CD14-positive monocyte (primary cell): Measurements from ENCODE around the gene ITGB6. TPM values are rescaled to one million over a fixed set of nuclear protein-coding genes. Genes with fewer than 3 reads are reported as not detected.

Experiments
- DNase-seq, 3 donors: peaks; one replicate each; pipeline ENCODE4 v3.0.0-alpha.2; 2011 to 2022
- H2AFZ ChIP-seq: 2 replicates; pipeline ENCODE4 v1.6.0; 2012; ENCODE audit warnings: mild to moderate bottlenecking, low read depth, low read length, inconsistent platforms; ENCODE audit not compliant: insufficient read depth, poor library complexity, severe bottlenecking
- H3K27ac ChIP-seq, 2 donors: 1 replicate in 1 of 2; 2 replicates in 1 of 2; pipeline ENCODE4 v1.5.1; 2012 to 2013; ENCODE audit warnings: low read length in 2 of 2, control low read depth in 1 of 2, inconsistent platforms in 1 of 2, low read depth in 1 of 2, mild to moderate bottlenecking in 1 of 2
- H3K27me3 ChIP-seq, 2 donors: one replicate each; pipeline versions ENCODE4 v1.6.0 to v1.6.1; 2011 to 2013; ENCODE audit warnings: low read length in 2 of 2; ENCODE audit not compliant: control insufficient read depth in 2 of 2, insufficient read depth in 2 of 2
- H3K36me3 ChIP-seq, 2 donors: replicated peaks in 1 of 2; 1 replicate in 1 of 2; 2 replicates in 1 of 2; pipeline versions ENCODE4 v1.5.1 to v1.6.1; 2012 to 2013; ENCODE audit warnings: low read length in 2 of 2, control low read depth in 1 of 2, inconsistent platforms in 1 of 2, mild to moderate bottlenecking in 1 of 2; ENCODE audit not compliant: insufficient read depth in 2 of 2, control insufficient read depth in 1 of 2
- H3K4me1 ChIP-seq, 2 donors: 1 replicate in 1 of 2; 2 replicates in 1 of 2; pipeline versions ENCODE4 v1.5.1 to v1.6.1; 2012 to 2013; ENCODE audit warnings: low read length in 2 of 2, control low read depth in 1 of 2, inconsistent platforms in 1 of 2, mild to moderate bottlenecking in 1 of 2, moderate library complexity in 1 of 2; ENCODE audit not compliant: insufficient read depth in 2 of 2, control insufficient read depth in 1 of 2
- H3K4me2 ChIP-seq: replicated peaks from 2 replicates; pipeline ENCODE3; 2012; ENCODE audit warnings: low read length, moderate library complexity, mild to moderate bottlenecking; ENCODE audit not compliant: poor library complexity, severe bottlenecking; ENCODE audit errors: extremely low read depth
- H3K4me3 ChIP-seq, 3 experiments: fragments of 200-600 bp in 1 of 3; sonication (generic) in 1 of 3; replicated peaks in 1 of 3; 1 replicate in 2 of 3; 2 replicates in 1 of 3; pipeline ENCODE4 v1.5.1; 2011 to 2013; ENCODE audit warnings: low read length in 3 of 3, mild to moderate bottlenecking in 3 of 3, control low read depth in 2 of 3, low read depth in 2 of 3, inconsistent platforms in 1 of 3, moderate library complexity in 1 of 3
- H3K79me2 ChIP-seq: 2 replicates; pipeline ENCODE4 v1.6.0; 2012; ENCODE audit warnings: mild to moderate bottlenecking, control low read depth, inconsistent platforms, low read length, moderate library complexity; ENCODE audit not compliant: insufficient read depth
- H3K9ac ChIP-seq: 2 replicates; pipeline ENCODE4 v1.6.0; 2017; ENCODE audit warnings: low read length, mild to moderate bottlenecking; ENCODE audit not compliant: insufficient read depth, poor library complexity, severe bottlenecking
- H3K9me3 ChIP-seq, 2 donors: replicated peaks in 1 of 2; 1 replicate in 1 of 2; 2 replicates in 1 of 2; pipeline versions ENCODE4 v1.5.1 to v1.6.1; 2012 to 2013; ENCODE audit warnings: low read length in 2 of 2, control low read depth in 1 of 2; ENCODE audit not compliant: control insufficient read depth in 1 of 2, insufficient read depth in 1 of 2
- H4K20me1 ChIP-seq: 2 replicates; pipeline ENCODE4 v1.6.0; 2012; ENCODE audit warnings: mild to moderate bottlenecking, low read length, control low read depth, moderate library complexity; ENCODE audit not compliant: insufficient read depth
- H3K27ac Mint-ChIP-seq, 7 donors: one replicate each; pipeline ENCODE4 v1.8.0; 2020; ENCODE audit warnings: mild to moderate bottlenecking in 7 of 7, mixed read lengths in 7 of 7, moderate library complexity in 6 of 7, inconsistent platforms in 2 of 7
- H3K27me3 Mint-ChIP-seq, 3 donors: one replicate each; pipeline ENCODE4 v1.8.0; 2021 to 2022; ENCODE audit warnings: low read depth in 3 of 3, mild to moderate bottlenecking in 3 of 3, mixed read lengths in 3 of 3, moderate library complexity in 3 of 3, inconsistent platforms in 1 of 3
- H3K36me3 Mint-ChIP-seq, 2 donors: one replicate each; pipeline ENCODE4 v1.8.0; 2020; ENCODE audit warnings: mixed read lengths in 2 of 2, inconsistent platforms in 1 of 2, mild to moderate bottlenecking in 1 of 2
- H3K4me1 Mint-ChIP-seq: one replicate; pipeline ENCODE4 v1.8.0; 2020; ENCODE audit warnings: mild to moderate bottlenecking, mixed read lengths
- H3K4me3 Mint-ChIP-seq, 2 donors: one replicate each; pipeline ENCODE4 v1.8.0; 2020; ENCODE audit warnings: mild to moderate bottlenecking in 2 of 2, mixed read lengths in 2 of 2, moderate library complexity in 1 of 2
- H3K9me3 Mint-ChIP-seq, 7 donors: one replicate each; pipeline ENCODE4 v1.8.0; 2020 to 2022; ENCODE audit warnings: mixed read lengths in 7 of 7, mild to moderate bottlenecking in 6 of 7, moderate library complexity in 6 of 7, inconsistent platforms in 2 of 7
- WGBS: methylation state at CpG from one replicate; pipeline ENCODE4 v1.1.5; 2013; ENCODE audit warnings: missing lambda C conversion rate; ENCODE audit not compliant: insufficient coverage; 5-methylcytosine and 5-hydroxymethylcytosine counted together
- intact Hi-C, 2 donors: fragments of 100-400 bp; cut with micrococcal nuclease; formaldehyde crosslinking; loops; one replicate each; pipeline versions ENCODE4 v1.15.0 to v1.15.1; 2023
- polyA plus RNA-seq, 3 donors: library from polyadenylated mRNA; depleted of rRNA in 1 of 3; unstranded in 2 of 3; stranded (reverse) in 1 of 3; fragments of 300-500 nt in 2 of 3; fragments of >200 nt in 1 of 3; fragmentation: Illumina TruSeq in 2 of 3; gene quantifications; 1 replicate in 2 of 3; 2 replicates in 1 of 3; pipeline ENCODE4 v1.2.3, GENCODE V29; 2012 to 2021
- TF ChIP-seq, protein P1 (sequence below): fragments of 200-600 bp; IDR thresholded peaks from one replicate; pipeline ENCODE4 v1.8.0; 2022; ENCODE audit warnings: antibody characterized with exemption, mild to moderate bottlenecking

ITGB6 gene
- polyA plus RNA-seq, 3 donors, result not detected

DNA sequence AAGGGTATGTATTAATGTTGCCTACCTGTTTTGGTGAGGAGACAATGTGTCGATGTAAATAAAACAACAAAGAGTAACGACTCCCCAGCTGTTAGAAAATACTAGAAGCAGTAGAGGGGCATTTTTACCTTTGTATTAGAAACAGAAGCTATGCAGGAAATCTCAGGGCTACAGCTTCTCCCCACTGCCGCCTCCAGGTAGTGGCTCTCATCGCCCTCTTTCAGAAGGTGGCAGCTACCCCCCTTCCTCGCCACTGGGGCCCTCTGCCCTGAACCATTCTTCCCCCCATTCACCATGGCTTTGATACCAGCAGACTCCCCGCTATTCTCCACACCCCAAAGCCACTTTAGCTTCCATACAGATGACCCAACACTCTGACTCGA, 144.4 kb downstream of the ITGB6 start:
- Mint-ChIP-seq H3K27ac (no peak overlapping the region), H3K27me3 (peaks cover 2 to 8% (median 5%) of the 10 kb centered on the region in 3 donors), H3K36me3 (no peaks in the 10 kb centered on the region), H3K4me1 (no peaks in the 10 kb centered on the region), H3K4me3 (no peak overlapping the region), H3K9me3 (peaks cover 0 to 3% (median 0%) of the 10 kb centered on the region in 7 donors)
- WGBS, result 94% methylated on average over 6 of the region's 7 CpGs
- Histone ChIP-seq H3K27me3 (peaks cover 2 to 5% of the 10 kb centered on the region in 2 donors), H3K4me1 (no peaks in the 10 kb centered on the region), H3K9ac (no peak overlapping the region), H3K27ac (no peak overlapping the region), H3K4me3 (no peak overlapping the region), H4K20me1 (no peaks in the 10 kb centered on the region), H2AFZ (no peak overlapping the region), H3K79me2 (no peaks in the 10 kb centered on the region), H3K36me3 (no peaks in the 10 kb centered on the region), H3K9me3 (no peaks in the 10 kb centered on the region), H3K4me2 (no peak overlapping the region)
- no peak for DNase-seq
- TF ChIP-seq, protein P1, sequence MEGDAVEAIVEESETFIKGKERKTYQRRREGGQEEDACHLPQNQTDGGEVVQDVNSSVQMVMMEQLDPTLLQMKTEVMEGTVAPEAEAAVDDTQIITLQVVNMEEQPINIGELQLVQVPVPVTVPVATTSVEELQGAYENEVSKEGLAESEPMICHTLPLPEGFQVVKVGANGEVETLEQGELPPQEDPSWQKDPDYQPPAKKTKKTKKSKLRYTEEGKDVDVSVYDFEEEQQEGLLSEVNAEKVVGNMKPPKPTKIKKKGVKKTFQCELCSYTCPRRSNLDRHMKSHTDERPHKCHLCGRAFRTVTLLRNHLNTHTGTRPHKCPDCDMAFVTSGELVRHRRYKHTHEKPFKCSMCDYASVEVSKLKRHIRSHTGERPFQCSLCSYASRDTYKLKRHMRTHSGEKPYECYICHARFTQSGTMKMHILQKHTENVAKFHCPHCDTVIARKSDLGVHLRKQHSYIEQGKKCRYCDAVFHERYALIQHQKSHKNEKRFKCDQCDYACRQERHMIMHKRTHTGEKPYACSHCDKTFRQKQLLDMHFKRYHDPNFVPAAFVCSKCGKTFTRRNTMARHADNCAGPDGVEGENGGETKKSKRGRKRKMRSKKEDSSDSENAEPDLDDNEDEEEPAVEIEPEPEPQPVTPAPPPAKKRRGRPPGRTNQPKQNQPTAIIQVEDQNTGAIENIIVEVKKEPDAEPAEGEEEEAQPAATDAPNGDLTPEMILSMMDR, result no peak
- intact Hi-C loops, result no loop called here

DNA sequence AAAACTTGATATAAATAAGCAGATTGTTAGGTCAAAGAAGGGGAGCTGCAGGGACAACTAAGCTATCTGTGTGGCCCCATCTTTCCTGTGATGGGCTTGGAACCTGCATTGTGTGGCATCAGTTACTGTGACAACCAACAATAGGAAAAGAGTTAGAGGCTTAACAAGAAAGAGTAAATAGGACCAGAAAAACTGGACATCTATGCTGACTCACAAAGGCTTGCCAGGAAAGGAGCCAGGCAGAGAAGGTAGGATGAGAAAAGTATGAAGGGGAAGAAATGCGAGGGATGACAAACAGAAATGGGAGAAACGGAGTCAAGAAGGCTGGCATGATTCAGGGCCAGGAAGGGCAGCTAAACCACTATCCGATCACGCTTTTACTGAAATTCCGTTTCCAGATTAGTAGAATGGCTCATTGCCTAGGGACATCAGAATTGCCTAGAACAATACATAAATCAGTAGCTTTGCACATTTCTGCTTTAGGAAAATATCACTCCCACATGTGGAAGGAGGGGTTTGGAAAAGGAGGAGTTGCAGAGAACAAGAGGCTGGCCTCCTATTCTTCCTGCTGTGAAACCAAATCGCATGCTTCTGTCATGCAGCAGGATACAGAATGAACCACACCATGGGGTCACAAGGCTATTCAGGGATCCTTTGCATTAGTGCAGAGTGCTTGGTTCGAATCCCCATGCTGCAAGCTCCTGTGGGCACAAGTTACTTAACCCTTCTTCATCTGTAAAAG, 144.9 kb downstream of the ITGB6 start:
- H3K36me3 ChIP-seq, result no peaks in the 10 kb centered on the region
- no peak overlapping the region for H3K4me2 ChIP-seq
- TF ChIP-seq, protein P1, result no peak
- no peaks in the 10 kb centered on the region for H3K9me3 ChIP-seq
- WGBS, result 93% methylated on average over 5 of the region's 7 CpGs
- H3K4me1 ChIP-seq, result no peaks in the 10 kb centered on the region
- Mint-ChIP-seq H3K9me3 (peaks cover 0 to 3% (median 0%) of the 10 kb centered on the region in 7 donors), H3K4me1 (no peaks in the 10 kb centered on the region), H3K4me3 (no peak overlapping the region), H3K27ac (no peak overlapping the region), H3K36me3 (no peaks in the 10 kb centered on the region), H3K27me3 (peaks cover 2 to 7% (median 3%) of the 10 kb centered on the region in 3 donors)
- no peaks in the 10 kb centered on the region for H3K79me2 ChIP-seq
- H3K27me3 ChIP-seq, result no peaks in the 10 kb centered on the region
- H2AFZ ChIP-seq, result no peak overlapping the region
- H3K9ac ChIP-seq, result no peak overlapping the region
- H4K20me1 ChIP-seq, result no peaks in the 10 kb centered on the region
- DNase-seq, result no peak
- intact Hi-C loops, result no loop called here
- no peak overlapping the region for H3K4me3 ChIP-seq
- H3K27ac ChIP-seq, result no peak overlapping the region
